GM20000 (cell line): ENCODE data around the gene DENND2D.

ENCODE experiments used
- DNase-seq: peaks from one replicate; pipeline ENCODE4 v3.0.0; 2012; ENCODE audit warnings: low spot score
- CTCF ChIP-seq: IDR thresholded peaks from 2 replicates; pipeline ENCODE4 v1.5.1; 2012; ENCODE audit warnings: mild to moderate bottlenecking, control low read depth; ENCODE audit errors: extremely low read depth, missing control alignments

DENND2D gene

GRCh38 chr1:111193712-111194480 is 6.5 kb downstream of the DENND2D start:
- no peak for DNase-seq
- TF ChIP-seq CTCF = no peak

GRCh38 chr1:111192658-111193519 is 7.6 kb downstream of the DENND2D start:
- no peak for DNase-seq
- no peak for TF ChIP-seq CTCF

- DNase-seq = no peak
- no peak for TF ChIP-seq CTCF
Observed at GRCh38 chr1:111192074-111192473, 8.4 kb downstream of the DENND2D start.

- no peak for DNase-seq
- TF ChIP-seq CTCF = no peak
Observed at GRCh38 chr1:111191496-111191895, 8.9 kb downstream of the DENND2D start.

GRCh38 chr1:111190931-111191451 is 9.5 kb downstream of the DENND2D start:
- DNase-seq = no peak
- TF ChIP-seq CTCF = no peak

- no peak for TF ChIP-seq CTCF
- DNase-seq = no peak
Observed at GRCh38 chr1:111184663-111185062, 15.8 kb downstream of the DENND2D start.
